AG04450 (cell line): ENCODE measurements around the gene FBXL3. TPM values are rescaled to one million over a fixed set of nuclear protein-coding genes. Genes with fewer than 3 reads are reported as not detected.

Source experiments
- CTCF ChIA-PET: fragments of 300-600, 350-600 bp; formaldehyde crosslinking; extraction: SDS; loops from one replicate; lab custom pipeline; 2022; ENCODE audit warnings: antibody characterized with exemption, inconsistent platforms; lab: Charles Lee
- POLR2A ChIA-PET: fragments of 350-600 bp; formaldehyde crosslinking; extraction: SDS; loops from one replicate; lab custom pipeline; 2021; ENCODE audit warnings: antibody characterized with exemption, inconsistent platforms; lab: Yijun Ruan, JAX
- DNase-seq: peaks from one replicate; pipeline ENCODE4 v3.0.0-alpha.2; 2011; ENCODE audit warnings: low read depth, low spot score
- H3K27ac ChIP-seq: one replicate; pipeline ENCODE4 v1.5.1; 2012; ENCODE audit warnings: low read depth, low read length, control low read depth
- H3K27me3 ChIP-seq: one replicate; pipeline ENCODE4 v1.6.0; 2012; ENCODE audit warnings: low read length; ENCODE audit not compliant: control insufficient read depth, insufficient read depth
- H3K4me3 ChIP-seq: 2 replicates; pipeline ENCODE4 v1.5.1; 2011; ENCODE audit warnings: mild to moderate bottlenecking, low read depth, low read length, control low read depth
- H3K9me3 ChIP-seq: 2 replicates; pipeline ENCODE4 v1.5.1; 2012; ENCODE audit warnings: low read length; ENCODE audit not compliant: control insufficient read depth, insufficient read depth
- CTCF ChIP-seq: IDR thresholded peaks from 2 replicates; pipeline ENCODE4 v1.5.1; 2011; ENCODE audit warnings: low read depth, low read length, control low read depth, inconsistent platforms
- polyA plus RNA-seq: library from polyadenylated mRNA; depleted of rRNA; stranded (reverse); fragments of >200 nt; gene quantifications from 2 replicates; pipeline ENCODE4 v1.2.3, GENCODE V29; 2011

The FBXL3 gene
- polyA plus RNA-seq, 1 experiment: 38.0 TPM

DNA sequence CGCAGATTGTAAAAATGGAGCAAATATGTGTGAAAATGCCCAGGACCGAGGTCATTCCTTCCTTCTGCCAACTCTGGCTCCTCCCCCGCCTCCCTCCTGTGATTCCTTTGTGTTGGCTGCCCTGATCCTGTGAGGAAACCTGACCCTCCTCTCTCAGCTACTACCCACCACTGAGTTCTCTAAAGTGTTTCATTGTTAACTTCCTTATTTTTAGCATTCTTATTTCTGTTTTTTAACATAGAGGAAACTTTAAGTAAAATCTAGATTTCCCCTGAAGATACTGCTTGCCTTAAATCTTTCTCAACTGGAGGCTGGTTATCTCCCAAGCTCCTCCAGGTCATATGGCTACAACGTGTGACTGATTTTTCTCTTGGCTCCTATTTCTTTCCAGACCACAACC lies 21.7 kb upstream of the FBXL3 start:
- POLR2A ChIA-PET: no interaction called here
- no peak for DNase-seq
- Histone ChIP-seq H3K9me3 (no peaks in the 10 kb centered on the region), H3K27me3 (no peaks in the 10 kb centered on the region), H3K4me3 (no peak overlapping the region), H3K27ac (no peak overlapping the region)
- no peak for TF ChIP-seq CTCF
- CTCF ChIA-PET: no interaction called here

GRCh38 chr13:77047649-77048343 lies 20.8 kb upstream of the FBXL3 start:
- DNase-seq: no peak
- ChIA-PET POLR2A (no interaction called here), CTCF (interaction anchor here (0.5 kb wide), 1 partner anchor 431 kb away, joined by 7 read pairs; no protein-coding TSS in a partner anchor)
- no peaks in the 10 kb centered on the region for H3K27me3 ChIP-seq
- no peak for TF ChIP-seq CTCF
- no peak overlapping the region for H3K27ac ChIP-seq
- no peak overlapping the region for H3K4me3 ChIP-seq
- H3K9me3 ChIP-seq: no peaks in the 10 kb centered on the region

GRCh38 chr13:77042566-77043177 lies 15.7 kb upstream of the FBXL3 start:
- POLR2A ChIA-PET: interaction anchor here (0.8 kb wide), 1 partner anchor 15 kb away, joined by 4 read pairs; the partner anchor contains the start of gene FBXL3
- no peak for DNase-seq
- Histone ChIP-seq H3K9me3 (no peaks in the 10 kb centered on the region), H3K27ac (no peak overlapping the region), H3K27me3 (no peaks in the 10 kb centered on the region), H3K4me3 (no peak overlapping the region)
- CTCF ChIA-PET: interaction anchor here (0.6 to 1.2 kb wide), 2 partner anchors 16 to 1167 kb away, joined by 3 read pairs; no protein-coding TSS in a partner anchor
- no peak for TF ChIP-seq CTCF

DNA sequence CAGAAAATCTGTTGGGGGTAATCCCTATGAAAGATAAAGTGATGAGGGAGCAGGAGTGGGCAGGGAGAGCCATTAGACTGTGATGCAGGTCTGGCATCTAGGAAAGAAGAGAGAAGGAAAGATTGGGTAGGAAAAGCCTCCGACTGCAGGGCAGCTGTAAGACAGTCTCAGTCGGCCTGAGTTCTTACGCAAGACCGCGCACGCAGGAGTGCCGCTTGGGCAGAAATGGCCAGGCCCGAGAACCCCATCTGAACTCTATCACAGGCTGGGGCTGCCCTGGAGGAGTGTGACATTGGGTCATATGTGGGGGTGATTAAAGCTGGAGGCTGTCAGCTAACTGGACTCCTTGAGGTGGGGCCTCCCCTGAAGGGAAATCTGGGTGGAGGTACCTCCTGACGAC lies 13.9 kb upstream of the FBXL3 start:
- POLR2A ChIA-PET: no interaction called here
- CTCF ChIA-PET: no interaction called here
- no peak for TF ChIP-seq CTCF
- Histone ChIP-seq H3K9me3 (no peaks in the 10 kb centered on the region), H3K27ac (no peak overlapping the region), H3K4me3 (no peak overlapping the region), H3K27me3 (no peaks in the 10 kb centered on the region)
- DNase-seq: no peak

GRCh38 chr13:77040076-77040475 lies 13.1 kb upstream of the FBXL3 start:
- TF ChIP-seq CTCF: no peak
- DNase-seq: no peak
- Histone ChIP-seq H3K27me3 (no peaks in the 10 kb centered on the region), H3K27ac (no peak overlapping the region), H3K4me3 (no peak overlapping the region), H3K9me3 (no peaks in the 10 kb centered on the region)
- POLR2A ChIA-PET: no interaction called here
- CTCF ChIA-PET: no interaction called here
